Stimulated activated effector memory CD8-positive, alpha-beta T cell treated with anti-CD3 and anti-CD28 coated beads, Interleukin-12 subunit alpha, Interleukin-12 subunit beta, amount 100 ng/mL, for 72 hours (primary cell): ENCODE data around the gene SHISA9.

Experiments
- ATAC-seq: fragments of 150-1000 bp; cut with Tn5 transposase; 2 replicates; pipeline ENCODE4 v1.10.0; 2021
- DNase-seq, 2 donors: peaks; one replicate each; pipeline ENCODE4 v3.0.0; 2021 to 2022; ENCODE audit warnings: low spot score in 2 of 2
- H3K27ac Mint-ChIP-seq: one replicate; pipeline ENCODE4 v1.8.0; 2022; ENCODE audit warnings: mild to moderate bottlenecking, mixed read lengths
- H3K36me3 Mint-ChIP-seq: one replicate; pipeline ENCODE4 v1.8.0; 2022; ENCODE audit warnings: mild to moderate bottlenecking, mixed read lengths
- H3K4me1 Mint-ChIP-seq: one replicate; pipeline ENCODE4 v1.8.0; 2022; ENCODE audit warnings: mixed read lengths
- H3K4me3 Mint-ChIP-seq: one replicate; pipeline ENCODE4 v1.8.0; 2022; ENCODE audit warnings: mild to moderate bottlenecking, mixed read lengths
- H3K9me3 Mint-ChIP-seq: one replicate; pipeline ENCODE4 v1.8.0; 2022; ENCODE audit warnings: mixed read lengths

The SHISA9 gene

GRCh38 chr16:13084331-13084730 is 182.9 kb downstream of the SHISA9 start:
- H3K9me3 Mint-ChIP-seq: peaks cover 7% of the 10 kb centered on the region
- no peak for DNase-seq
- H3K27ac Mint-ChIP-seq: no peak overlapping the region
- H3K36me3 Mint-ChIP-seq: no peaks in the 10 kb centered on the region
- no peak overlapping the region for H3K4me3 Mint-ChIP-seq
- ATAC-seq: no peak
- H3K4me1 Mint-ChIP-seq: no peaks in the 10 kb centered on the region

- Mint-ChIP-seq H3K4me1 (no peaks in the 10 kb centered on the region), H3K4me3 (no peak overlapping the region), H3K9me3 (peaks cover 14% of the 10 kb centered on the region), H3K27ac (no peak overlapping the region), H3K36me3 (no peaks in the 10 kb centered on the region)
- no peak for ATAC-seq
- no peak for DNase-seq
Measured at GRCh38 chr16:13093661-13094060, 192.3 kb downstream of the SHISA9 start.

DNA sequence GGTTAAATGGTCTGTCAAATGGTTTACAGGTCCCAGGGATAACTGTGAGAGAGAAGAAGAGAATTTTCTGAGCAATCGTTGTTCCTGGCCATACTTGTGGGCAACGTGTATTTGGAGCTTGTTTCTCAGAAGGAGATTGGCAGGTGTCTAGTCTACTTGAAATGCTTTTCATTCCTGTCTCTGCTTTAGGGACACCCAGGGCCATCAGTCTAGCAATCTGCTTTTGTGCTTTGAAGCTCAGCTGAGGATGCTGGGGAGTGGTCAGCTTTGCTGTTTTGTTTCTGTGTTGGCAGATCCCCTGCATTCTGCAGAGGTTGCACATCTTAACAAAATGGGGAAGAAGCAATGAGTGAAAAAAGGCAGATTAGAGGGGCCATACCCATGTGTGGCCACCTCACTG is 193.7 kb downstream of the SHISA9 start:
- H3K9me3 Mint-ChIP-seq: peaks cover 14% of the 10 kb centered on the region
- no peak for ATAC-seq

GRCh38 chr16:13098536-13098935 is 197.1 kb downstream of the SHISA9 start:
- H3K9me3 Mint-ChIP-seq: peaks cover 4% of the 10 kb centered on the region
- no peaks in the 10 kb centered on the region for H3K4me1 Mint-ChIP-seq
- H3K36me3 Mint-ChIP-seq: no peaks in the 10 kb centered on the region
- H3K27ac Mint-ChIP-seq: no peak overlapping the region
- H3K4me3 Mint-ChIP-seq: no peak overlapping the region
- ATAC-seq (no peak), DNase-seq (no peak)

More for the DNA sequence above, 193.7 kb downstream of the SHISA9 start:
- Mint-ChIP-seq H3K4me3 (no peak overlapping the region), H3K27ac (no peak overlapping the region), H3K36me3 (no peaks in the 10 kb centered on the region), H3K4me1 (no peaks in the 10 kb centered on the region)
- no peak for DNase-seq

- H3K27ac Mint-ChIP-seq: no peak overlapping the region
- no peak for ATAC-seq
- H3K4me3 Mint-ChIP-seq: no peak overlapping the region
- no peaks in the 10 kb centered on the region for H3K4me1 Mint-ChIP-seq
- H3K36me3 Mint-ChIP-seq: no peaks in the 10 kb centered on the region
- no peak for DNase-seq
- peaks cover 4% of the 10 kb centered on the region for H3K9me3 Mint-ChIP-seq
Measured at GRCh38 chr16:13099822-13100221, 198.4 kb downstream of the SHISA9 start.

- peaks cover 4% of the 10 kb centered on the region for H3K9me3 Mint-ChIP-seq
- DNase-seq (no peak), ATAC-seq (no peak)
- no peaks in the 10 kb centered on the region for H3K36me3 Mint-ChIP-seq
- no peaks in the 10 kb centered on the region for H3K4me1 Mint-ChIP-seq
- no peak overlapping the region for H3K4me3 Mint-ChIP-seq
- no peak overlapping the region for H3K27ac Mint-ChIP-seq
Measured at GRCh38 chr16:13100970-13101369, 199.6 kb downstream of the SHISA9 start.

- ATAC-seq: no peak
- Mint-ChIP-seq H3K4me1 (no peaks in the 10 kb centered on the region), H3K27ac (no peak overlapping the region), H3K9me3 (peaks cover 4% of the 10 kb centered on the region), H3K36me3 (no peaks in the 10 kb centered on the region), H3K4me3 (no peak overlapping the region)
- DNase-seq: no peak
Measured at GRCh38 chr16:13101828-13102227, 200.4 kb downstream of the SHISA9 start.

DNA sequence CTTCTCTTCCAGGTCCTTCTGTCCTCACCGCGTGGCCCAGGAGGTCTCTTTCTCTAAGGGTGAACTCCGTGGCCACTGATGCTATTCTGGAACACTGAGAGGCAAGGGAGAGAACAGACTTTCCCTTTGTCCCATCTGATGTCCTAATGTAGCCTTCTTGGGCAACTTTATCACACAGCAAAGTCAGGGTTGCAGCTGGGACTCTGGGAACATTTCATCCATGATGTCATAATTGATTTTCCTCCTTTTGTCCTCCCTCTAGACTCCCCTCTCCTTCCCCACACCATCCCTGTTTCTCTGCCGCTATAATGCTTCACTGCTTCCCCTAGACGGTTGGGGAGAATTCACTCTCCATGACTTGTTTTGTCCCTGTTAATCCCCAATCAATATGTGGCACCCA is 201.0 kb downstream of the SHISA9 start:
- Mint-ChIP-seq H3K9me3 (peaks cover 4% of the 10 kb centered on the region), H3K36me3 (no peaks in the 10 kb centered on the region), H3K4me1 (no peaks in the 10 kb centered on the region), H3K27ac (no peak overlapping the region), H3K4me3 (no peak overlapping the region)
- DNase-seq (no peak), ATAC-seq (no peak)

DNA sequence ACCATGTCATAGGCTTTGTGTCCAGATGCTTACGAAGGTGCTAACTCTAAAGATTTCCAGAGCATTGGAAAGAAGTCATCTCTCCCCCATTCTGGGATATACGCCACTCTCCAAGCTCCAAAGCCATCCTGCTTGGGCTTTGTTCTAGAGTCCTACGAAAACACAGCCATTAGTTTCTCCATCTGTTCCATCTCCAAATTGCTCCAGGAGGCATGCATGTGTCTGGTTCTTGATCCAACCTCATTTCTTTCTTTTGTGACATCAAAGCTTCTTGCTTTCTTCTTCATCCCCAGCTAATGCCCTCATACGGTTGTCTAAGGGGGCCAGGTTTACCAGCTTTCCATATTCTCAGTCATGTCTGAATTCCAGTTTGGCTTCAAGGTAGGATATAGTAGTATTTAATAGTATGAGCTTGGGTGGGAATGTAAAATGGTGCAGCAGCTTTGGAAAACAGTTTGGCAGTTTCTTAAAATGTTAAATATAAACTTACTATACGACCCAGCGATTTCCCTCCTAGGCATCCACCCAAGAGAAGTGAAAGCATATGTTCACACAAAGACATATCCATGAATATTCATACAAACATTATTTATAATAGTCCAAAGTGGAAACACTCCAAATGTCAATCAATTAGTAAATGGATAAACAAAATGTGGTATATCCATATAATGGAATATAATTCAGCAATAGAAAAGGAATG is 202.6 kb downstream of the SHISA9 start:
- H3K9me3 Mint-ChIP-seq: peaks cover 4% of the 10 kb centered on the region
- ATAC-seq (no peak), DNase-seq (no peak)
- H3K27ac Mint-ChIP-seq: no peak overlapping the region
- H3K4me3 Mint-ChIP-seq: no peak overlapping the region
- no peaks in the 10 kb centered on the region for H3K36me3 Mint-ChIP-seq
- no peaks in the 10 kb centered on the region for H3K4me1 Mint-ChIP-seq

GRCh38 chr16:13104772-13105171 is 203.4 kb downstream of the SHISA9 start:
- DNase-seq (no peak), ATAC-seq (no peak)
- H3K36me3 Mint-ChIP-seq: no peaks in the 10 kb centered on the region
- H3K27ac Mint-ChIP-seq: no peak overlapping the region
- no peak overlapping the region for H3K4me3 Mint-ChIP-seq
- no peaks in the 10 kb centered on the region for H3K9me3 Mint-ChIP-seq
- no peaks in the 10 kb centered on the region for H3K4me1 Mint-ChIP-seq

- ATAC-seq (no peak), DNase-seq (no peak)
- Mint-ChIP-seq H3K9me3 (peaks cover 2% of the 10 kb centered on the region), H3K36me3 (no peaks in the 10 kb centered on the region), H3K4me1 (no peaks in the 10 kb centered on the region), H3K4me3 (no peak overlapping the region), H3K27ac (no peak overlapping the region)
Measured at GRCh38 chr16:13105427-13105826, 204.0 kb downstream of the SHISA9 start.

- DNase-seq (no peak), ATAC-seq (no peak)
- no peak overlapping the region for H3K27ac Mint-ChIP-seq
- H3K4me3 Mint-ChIP-seq: no peak overlapping the region
- peaks cover 2% of the 10 kb centered on the region for H3K9me3 Mint-ChIP-seq
- H3K36me3 Mint-ChIP-seq: no peaks in the 10 kb centered on the region
- no peaks in the 10 kb centered on the region for H3K4me1 Mint-ChIP-seq
Measured at GRCh38 chr16:13106464-13106863, 205.1 kb downstream of the SHISA9 start.

DNA sequence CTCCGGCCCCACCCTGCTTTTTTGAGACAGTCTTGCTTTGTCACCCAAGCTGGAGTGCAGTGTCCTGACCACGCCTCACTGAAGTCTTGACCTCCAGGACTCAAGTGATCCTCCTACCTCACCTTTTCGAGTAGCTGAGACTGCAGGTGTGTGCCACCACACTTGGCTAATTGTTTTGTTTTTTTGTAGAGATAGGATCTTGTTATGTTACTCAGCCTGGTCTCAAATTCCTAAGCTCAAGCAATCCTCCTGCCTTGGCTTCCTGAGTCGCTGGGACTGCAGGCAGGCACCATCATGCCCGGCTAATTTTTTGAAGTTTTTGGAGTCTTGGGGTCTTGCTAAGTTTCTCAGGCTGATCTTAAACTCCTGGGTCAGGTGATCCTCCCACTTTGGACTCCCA is 206.7 kb downstream of the SHISA9 start:
- ATAC-seq: no peak
- H3K36me3 Mint-ChIP-seq: no peaks in the 10 kb centered on the region
- no peaks in the 10 kb centered on the region for H3K4me1 Mint-ChIP-seq
- DNase-seq: no peak
- peaks cover 7% of the 10 kb centered on the region for H3K9me3 Mint-ChIP-seq
- H3K4me3 Mint-ChIP-seq: no peak overlapping the region
- H3K27ac Mint-ChIP-seq: no peak overlapping the region

DNA sequence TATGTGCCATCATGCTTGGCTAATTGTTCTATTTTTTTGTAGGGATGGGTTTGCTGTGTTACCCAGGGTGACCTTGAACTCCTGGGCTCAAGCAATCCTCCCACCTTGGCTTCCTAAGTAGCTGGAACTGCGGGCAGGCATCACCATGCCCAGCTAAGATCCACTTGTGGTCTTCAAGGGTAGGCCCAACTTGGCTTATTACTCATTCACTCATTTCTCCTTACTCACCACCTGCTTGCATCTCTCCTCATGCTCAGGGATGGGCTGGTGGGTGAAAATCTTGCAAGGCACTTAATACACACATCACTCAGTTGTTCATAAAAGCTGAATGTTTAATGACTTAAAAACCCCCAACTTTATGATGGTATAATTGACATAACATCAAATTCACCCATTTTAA is 207.8 kb downstream of the SHISA9 start:
- no peaks in the 10 kb centered on the region for H3K36me3 Mint-ChIP-seq
- ATAC-seq: no peak
- no peak overlapping the region for H3K4me3 Mint-ChIP-seq
- no peak for DNase-seq
- no peaks in the 10 kb centered on the region for H3K4me1 Mint-ChIP-seq
- H3K27ac Mint-ChIP-seq: no peak overlapping the region
- H3K9me3 Mint-ChIP-seq: peaks cover 11% of the 10 kb centered on the region

DNA sequence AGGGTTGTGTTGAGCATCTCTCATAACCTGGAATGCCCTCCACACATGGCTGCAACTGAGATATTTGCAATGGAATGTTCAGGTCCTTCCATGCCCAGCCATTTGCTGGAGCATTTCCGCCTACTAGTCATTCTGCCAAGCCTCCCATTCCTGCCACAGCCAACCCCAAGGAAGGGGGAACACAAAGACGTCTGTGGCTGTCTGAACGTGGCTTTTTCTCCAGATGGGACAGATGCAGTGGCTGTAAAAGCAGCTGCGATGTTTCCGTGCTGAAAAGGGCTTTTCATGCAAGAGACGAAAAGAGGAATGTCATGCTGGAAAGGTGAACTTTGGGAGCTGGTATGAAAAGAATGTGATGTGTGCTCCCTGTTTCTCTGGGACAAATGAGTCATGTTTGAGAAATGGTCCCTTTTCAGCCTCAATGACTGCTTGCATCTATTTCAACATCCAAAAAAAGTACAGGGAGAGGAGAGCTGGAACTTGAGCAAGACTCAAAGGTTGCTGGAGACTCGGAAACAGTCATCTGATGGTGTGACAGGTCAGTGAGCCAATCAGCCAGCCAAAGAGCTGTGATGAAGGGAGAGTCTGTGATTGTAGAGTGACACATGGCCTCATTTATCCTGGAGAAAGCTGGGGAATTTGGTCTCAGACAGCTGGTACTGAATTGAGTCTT is 208.9 kb downstream of the SHISA9 start:
- Mint-ChIP-seq H3K27ac (no peak overlapping the region), H3K4me1 (no peaks in the 10 kb centered on the region), H3K4me3 (no peak overlapping the region), H3K9me3 (peaks cover 14% of the 10 kb centered on the region), H3K36me3 (no peaks in the 10 kb centered on the region)
- ATAC-seq (no peak), DNase-seq (no peak)

GRCh38 chr16:13111747-13112146 is 210.3 kb downstream of the SHISA9 start:
- no peak overlapping the region for H3K27ac Mint-ChIP-seq
- ATAC-seq: no peak
- H3K9me3 Mint-ChIP-seq: peaks cover 14% of the 10 kb centered on the region

More at GRCh38 chr16:13111747-13112146, 210.3 kb downstream of the SHISA9 start:
- Mint-ChIP-seq H3K4me1 (no peaks in the 10 kb centered on the region), H3K36me3 (no peaks in the 10 kb centered on the region), H3K4me3 (no peak overlapping the region)
- no peak for DNase-seq
